ENCODE measurements around the gene PTGES. TPM values are rescaled to one million over a fixed set of nuclear protein-coding genes. Genes with fewer than 3 reads are reported as not detected.
"Not testable (repeated sequence)": the region's sequence is repeated elsewhere in the genome, so short reads cannot be mapped to it uniquely, and the experiment has no call there.

The PTGES gene
- total RNA-seq, 1 donor from 2014 or later, result 1.0 TPM

DNA sequence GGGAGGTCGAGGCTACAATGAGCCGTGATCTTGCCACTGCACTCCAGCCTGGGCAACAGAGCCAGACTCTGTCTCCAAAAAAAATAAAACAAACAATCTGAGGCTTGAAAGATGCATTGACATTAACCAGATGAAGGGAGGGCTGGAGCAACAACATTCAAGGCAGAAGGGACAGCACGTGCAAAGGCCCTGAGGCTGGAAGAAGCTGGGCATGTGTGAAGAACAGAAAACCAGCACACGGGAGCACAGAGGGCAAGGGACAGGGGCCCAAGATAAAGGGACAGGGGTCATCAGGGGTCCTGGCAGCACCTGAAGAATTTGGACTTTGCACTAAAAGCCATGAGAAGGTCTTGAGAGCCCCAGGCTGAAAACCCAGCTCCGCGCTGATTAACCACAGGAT is 3.3 kb downstream of the PTGES start:
- peaks cover 12% of the 10 kb centered on the region for H3K4me1 Mint-ChIP-seq (ENCODE audit: low read depth, unreplicated experiment)
- H3K9me3 Mint-ChIP-seq (ENCODE audit: unreplicated experiment), result no peaks in the 10 kb centered on the region
- no peak overlapping the region for H3K4me3 Mint-ChIP-seq (ENCODE audit: unreplicated experiment)
- H3K27me3 Mint-ChIP-seq (ENCODE audit: unreplicated experiment), result peaks cover 10% of the 10 kb centered on the region
- TF ChIP-seq, protein P1, sequence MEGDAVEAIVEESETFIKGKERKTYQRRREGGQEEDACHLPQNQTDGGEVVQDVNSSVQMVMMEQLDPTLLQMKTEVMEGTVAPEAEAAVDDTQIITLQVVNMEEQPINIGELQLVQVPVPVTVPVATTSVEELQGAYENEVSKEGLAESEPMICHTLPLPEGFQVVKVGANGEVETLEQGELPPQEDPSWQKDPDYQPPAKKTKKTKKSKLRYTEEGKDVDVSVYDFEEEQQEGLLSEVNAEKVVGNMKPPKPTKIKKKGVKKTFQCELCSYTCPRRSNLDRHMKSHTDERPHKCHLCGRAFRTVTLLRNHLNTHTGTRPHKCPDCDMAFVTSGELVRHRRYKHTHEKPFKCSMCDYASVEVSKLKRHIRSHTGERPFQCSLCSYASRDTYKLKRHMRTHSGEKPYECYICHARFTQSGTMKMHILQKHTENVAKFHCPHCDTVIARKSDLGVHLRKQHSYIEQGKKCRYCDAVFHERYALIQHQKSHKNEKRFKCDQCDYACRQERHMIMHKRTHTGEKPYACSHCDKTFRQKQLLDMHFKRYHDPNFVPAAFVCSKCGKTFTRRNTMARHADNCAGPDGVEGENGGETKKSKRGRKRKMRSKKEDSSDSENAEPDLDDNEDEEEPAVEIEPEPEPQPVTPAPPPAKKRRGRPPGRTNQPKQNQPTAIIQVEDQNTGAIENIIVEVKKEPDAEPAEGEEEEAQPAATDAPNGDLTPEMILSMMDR (IDR thresholded peaks at IDR 0.05; ENCODE audit: partially characterized antibody, unreplicated experiment), result no peak
- no peak for DNase-seq
- no peak overlapping the region for H3K27ac Mint-ChIP-seq (ENCODE audit: unreplicated experiment)
- H3K36me3 Mint-ChIP-seq (ENCODE audit: unreplicated experiment), result no peaks in the 10 kb centered on the region

DNA sequence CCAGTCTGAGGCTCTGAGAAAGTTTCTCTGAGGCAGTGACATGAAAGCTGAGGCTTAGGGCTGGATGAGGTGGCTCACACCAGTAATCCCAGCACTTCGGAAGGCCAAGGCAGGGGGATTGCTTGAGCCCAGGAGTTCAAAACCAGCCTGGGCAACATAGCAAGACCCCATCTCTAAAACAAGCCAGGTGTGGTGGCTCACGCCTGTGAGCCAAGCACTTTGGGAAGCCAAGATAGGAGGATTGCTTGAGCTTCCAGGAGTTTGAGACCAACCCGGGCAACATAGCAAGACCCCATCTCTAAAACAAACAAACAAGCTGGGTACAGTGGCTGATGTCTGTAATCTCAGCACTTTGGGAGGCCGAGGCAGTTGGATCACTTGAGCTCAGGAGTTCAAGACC is 3.8 kb downstream of the PTGES start:
- H3K36me3 Mint-ChIP-seq (ENCODE audit: unreplicated experiment); H3K27me3 Mint-ChIP-seq (ENCODE audit: unreplicated experiment); H3K27ac Mint-ChIP-seq (ENCODE audit: unreplicated experiment); H3K4me3 Mint-ChIP-seq (ENCODE audit: unreplicated experiment); DNase-seq; H3K9me3 Mint-ChIP-seq (ENCODE audit: unreplicated experiment): not testable (repeated sequence)
- H3K4me1 Mint-ChIP-seq (ENCODE audit: low read depth, unreplicated experiment), result peaks cover 12% of the 10 kb centered on the region

DNA sequence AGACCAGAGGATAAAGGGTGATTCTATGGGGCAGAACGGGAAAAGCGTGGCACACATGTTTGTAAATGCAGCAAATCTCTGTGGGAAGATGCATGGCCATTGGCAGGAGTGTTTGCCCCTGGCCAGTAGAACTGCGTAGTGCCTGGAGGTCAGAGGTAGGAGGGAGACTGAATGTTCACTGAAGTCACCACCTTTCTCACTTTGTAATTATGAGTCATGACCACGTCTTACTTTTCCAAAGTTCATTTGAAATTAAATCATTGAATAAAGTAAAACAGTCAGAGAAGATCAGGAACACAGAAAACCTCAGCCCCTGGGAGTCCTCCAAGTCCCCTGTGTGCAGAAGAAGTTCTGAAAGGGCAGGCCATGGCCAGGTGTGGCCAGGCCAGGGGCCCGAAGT is 4.6 kb downstream of the PTGES start:
- Mint-ChIP-seq H3K27ac (ENCODE audit: unreplicated experiment) (no peak overlapping the region), H3K36me3 (ENCODE audit: unreplicated experiment) (no peaks in the 10 kb centered on the region), H3K9me3 (ENCODE audit: unreplicated experiment) (no peaks in the 10 kb centered on the region), H3K27me3 (ENCODE audit: unreplicated experiment) (peaks cover 3% of the 10 kb centered on the region), H3K4me1 (ENCODE audit: low read depth, unreplicated experiment) (peaks cover 8% of the 10 kb centered on the region), H3K4me3 (ENCODE audit: unreplicated experiment) (no peak overlapping the region)
- TF ChIP-seq, protein P1 (IDR thresholded peaks at IDR 0.05; ENCODE audit: partially characterized antibody, unreplicated experiment), result no peak
- no peak for DNase-seq

DNA sequence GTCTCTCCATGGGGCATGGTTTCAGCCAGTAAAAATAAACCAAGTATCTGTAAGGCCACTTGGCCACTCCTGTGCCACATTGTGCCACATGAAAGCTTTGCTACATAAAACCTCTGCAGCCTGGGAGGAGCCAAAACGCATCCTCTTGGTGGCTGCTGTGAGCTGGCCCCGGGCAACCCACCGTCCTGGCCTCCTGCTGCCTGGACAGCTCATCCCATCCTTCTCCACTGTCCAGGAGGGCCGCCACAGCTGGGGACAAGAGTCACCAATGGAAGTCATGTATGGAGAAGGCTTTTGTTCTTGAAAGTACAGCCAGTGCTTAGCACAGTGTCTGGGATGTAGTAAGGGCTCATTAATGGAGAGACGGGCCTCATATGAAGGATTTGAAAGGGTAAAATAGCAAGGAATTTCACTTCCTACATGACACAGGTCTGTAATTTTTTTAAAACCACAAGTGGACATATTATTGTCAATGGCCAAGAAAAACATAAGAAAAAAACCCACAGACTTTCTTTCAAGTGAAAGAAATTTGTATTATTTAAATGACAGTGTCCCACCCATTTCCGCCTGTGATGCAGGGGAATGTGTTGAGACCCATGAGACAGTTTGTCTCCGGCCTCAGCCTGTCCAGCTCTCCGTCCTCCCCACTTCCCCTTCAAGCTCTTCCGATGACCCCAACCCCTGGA is 6.6 kb downstream of the PTGES start:
- Mint-ChIP-seq H3K36me3 (ENCODE audit: unreplicated experiment) (no peaks in the 10 kb centered on the region), H3K9me3 (ENCODE audit: unreplicated experiment) (no peaks in the 10 kb centered on the region), H3K27me3 (ENCODE audit: unreplicated experiment) (no peaks in the 10 kb centered on the region), H3K4me1 (ENCODE audit: low read depth, unreplicated experiment) (no peaks in the 10 kb centered on the region), H3K27ac (ENCODE audit: unreplicated experiment) (no peak overlapping the region), H3K4me3 (ENCODE audit: unreplicated experiment) (no peak overlapping the region)
- TF ChIP-seq, protein P1 (IDR thresholded peaks at IDR 0.05; ENCODE audit: partially characterized antibody, unreplicated experiment), result no peak
- no peak for DNase-seq

DNA sequence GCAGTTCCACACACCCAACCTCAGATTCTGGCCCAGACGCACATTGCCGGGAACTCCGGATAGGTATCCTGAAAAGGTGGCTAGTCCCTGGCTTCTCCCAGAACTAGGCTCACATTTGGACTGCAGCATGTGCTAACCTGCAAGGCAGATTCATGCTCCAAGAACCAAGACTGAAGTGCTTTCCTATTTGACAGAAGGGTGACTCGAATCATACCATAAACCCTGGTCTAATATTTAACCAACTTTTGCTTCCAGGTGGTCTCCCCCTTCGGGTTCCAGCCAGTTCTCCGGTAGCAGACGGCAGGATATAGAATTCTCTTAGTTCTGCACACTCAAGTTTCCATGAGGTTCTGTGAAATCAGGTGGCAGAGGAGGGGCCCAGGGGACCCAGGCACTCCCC is 7.6 kb downstream of the PTGES start:
- TF ChIP-seq, protein P1 (IDR thresholded peaks at IDR 0.05; ENCODE audit: partially characterized antibody, unreplicated experiment), result no peak
- H3K27me3 Mint-ChIP-seq (ENCODE audit: unreplicated experiment), result no peaks in the 10 kb centered on the region
- DNase-seq, result no peak
- no peak overlapping the region for H3K27ac Mint-ChIP-seq (ENCODE audit: unreplicated experiment)
- no peaks in the 10 kb centered on the region for H3K36me3 Mint-ChIP-seq (ENCODE audit: unreplicated experiment)
- no peaks in the 10 kb centered on the region for H3K4me1 Mint-ChIP-seq (ENCODE audit: low read depth, unreplicated experiment)
- H3K4me3 Mint-ChIP-seq (ENCODE audit: unreplicated experiment), result no peak overlapping the region
- H3K9me3 Mint-ChIP-seq (ENCODE audit: unreplicated experiment), result no peaks in the 10 kb centered on the region

All from glutamatergic neuron (in vitro differentiated cells).